C1 segment of cervical spinal cord (tissue), 14 donors: ENCODE results near the gene SPATS2.
"Not testable (repeated sequence)": the region's sequence is repeated elsewhere in the genome, so short reads cannot be mapped to it uniquely, and the experiment has no call there.

ENCODE experiments used
- DNase-seq, 14 donors: peaks; one replicate each; lab custom pipeline; 2025; lab: John Stamatoyannopoulos, UW

Gene SPATS2

DNA sequence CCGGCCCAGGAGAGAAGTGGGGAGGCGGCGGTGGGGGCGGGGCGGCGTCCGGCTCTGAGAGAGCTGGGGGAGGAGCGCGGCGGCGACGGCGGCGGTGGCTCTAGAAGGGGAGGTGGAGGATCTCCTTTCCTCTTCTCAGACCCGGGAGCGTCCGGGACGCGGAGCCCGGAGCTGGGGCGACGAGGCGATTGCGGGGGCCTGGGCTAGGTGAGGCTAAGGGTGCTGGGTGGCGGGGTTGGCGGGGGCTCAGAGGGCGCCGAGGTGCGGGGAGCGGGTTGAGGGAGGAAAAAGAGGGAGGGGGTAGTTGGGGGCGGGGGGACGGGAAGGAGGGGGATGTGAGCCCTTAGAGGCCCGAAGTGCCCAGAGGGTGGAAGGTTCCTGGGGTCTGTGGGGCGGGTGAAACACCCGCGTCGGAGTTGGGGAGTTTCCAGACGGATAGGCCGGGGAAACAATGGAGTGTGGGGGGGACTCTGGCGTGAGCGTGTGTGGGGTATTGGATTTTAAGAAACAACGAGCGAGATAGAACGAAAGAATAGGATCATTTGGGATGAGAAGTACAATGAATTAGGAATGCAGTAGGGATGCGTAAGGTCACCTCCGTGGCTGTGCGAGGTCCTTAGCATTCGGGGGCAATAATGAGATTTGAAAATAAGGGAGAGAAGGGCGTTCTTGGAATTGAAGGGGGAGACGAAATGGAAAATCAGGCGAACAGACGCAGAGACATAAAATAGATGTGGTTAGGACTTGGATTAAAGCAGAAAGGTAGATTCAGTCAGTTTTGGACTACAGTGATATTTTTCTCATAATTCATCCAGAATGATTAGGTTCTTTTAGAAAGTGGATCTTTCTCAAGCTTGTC is at the start of gene SPATS2:
Gene SPATS2, plus strand, starts transcription at position 82 of the 859 bp plus-strand sequence. CDS start 93,551 bp downstream, outside the sequence.
- peak in 1 of 14 donors; percentile 68 for DNase-seq

DNA sequence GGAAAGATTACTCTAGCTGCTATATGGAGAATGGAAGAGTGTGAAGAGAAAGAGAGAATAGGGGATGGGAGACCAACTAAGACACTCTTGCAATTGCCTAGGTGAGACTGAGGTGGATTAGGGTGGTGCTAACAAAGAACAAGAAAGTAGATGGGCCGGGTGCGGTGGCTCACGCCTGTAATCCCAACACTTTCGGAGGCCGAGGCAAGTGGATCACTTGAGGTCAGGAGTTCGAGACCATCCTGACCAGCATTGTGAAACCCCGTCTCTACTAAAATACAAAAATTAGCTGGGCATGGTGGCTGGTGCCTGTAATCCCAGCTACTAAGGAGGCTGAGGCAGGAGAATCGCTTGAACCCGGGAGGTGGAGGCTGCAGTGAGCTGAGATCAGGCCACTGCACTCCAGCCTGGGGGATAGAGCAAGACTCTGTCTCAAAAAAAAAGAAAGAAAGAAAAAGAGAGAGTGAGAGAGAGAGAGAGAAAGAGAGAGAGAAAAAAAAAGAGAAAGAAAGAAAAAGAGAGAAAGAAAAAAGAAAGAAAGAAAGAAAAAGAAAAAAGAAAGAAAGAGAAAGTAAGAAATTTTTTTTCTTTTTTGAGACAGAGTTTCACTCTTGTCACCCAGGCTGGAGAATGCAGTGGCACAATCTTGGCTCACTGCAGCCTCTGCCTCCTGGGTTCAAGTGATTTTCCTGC is 46.7 kb upstream of the SPATS2 start:
- not testable (repeated sequence) for DNase-seq

DNA sequence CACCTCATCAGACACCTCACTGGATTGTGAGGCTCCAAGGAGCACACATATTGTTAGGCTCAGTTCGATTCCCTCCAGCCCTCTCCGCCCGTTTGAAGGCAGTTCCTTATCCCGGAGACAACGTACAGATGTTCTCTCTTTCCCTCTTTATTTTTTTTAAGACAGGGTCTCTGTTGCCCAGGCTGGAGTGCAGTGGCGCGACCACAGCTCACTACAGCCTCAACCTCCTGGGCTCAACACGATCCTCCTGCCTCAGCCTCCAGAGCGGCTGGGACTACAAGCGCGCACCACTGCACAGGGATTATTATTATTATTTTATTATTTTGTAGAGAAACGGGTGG is 44.9 kb upstream of the SPATS2 start:
- no peak for DNase-seq

DNA sequence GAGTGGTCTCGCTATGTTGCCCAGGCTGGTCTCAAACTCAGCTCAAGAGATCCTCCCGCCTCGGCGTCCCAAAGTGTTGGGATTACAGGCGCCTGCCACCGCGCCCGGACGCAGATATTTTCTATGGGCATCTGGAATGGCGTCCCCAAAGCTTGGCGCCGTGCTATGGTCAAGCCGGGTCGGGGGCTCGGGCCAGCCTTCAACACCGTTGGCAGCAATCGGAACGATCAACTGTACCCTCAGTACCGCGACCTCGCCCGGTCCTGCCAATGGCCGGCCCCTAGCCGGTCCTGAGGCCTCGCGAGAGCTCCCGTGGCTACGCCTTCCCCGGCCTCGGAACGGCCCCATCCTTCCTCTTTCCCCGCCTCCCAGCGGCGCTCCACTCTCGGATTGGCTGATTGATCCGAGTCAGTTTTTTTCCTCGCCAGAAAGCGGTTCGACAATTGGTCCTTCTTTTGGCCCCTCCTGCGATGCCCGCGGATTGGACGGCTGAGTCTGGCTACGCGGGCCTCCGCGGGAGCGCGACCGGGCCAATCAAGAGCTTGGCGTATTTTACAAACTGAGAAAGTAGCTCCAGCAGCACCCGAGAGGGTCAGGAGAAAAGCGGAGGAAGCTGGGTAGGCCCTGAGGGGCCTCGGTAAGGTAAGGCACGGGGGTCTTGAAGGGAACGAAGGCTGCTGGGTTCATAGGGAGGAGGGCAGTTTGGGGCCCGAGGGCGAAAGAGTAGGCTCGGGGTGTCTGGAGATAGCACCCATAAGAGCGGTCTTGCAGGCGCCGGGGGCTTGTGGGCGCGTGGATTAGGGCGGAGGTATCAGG is 44.3 kb upstream of the SPATS2 start, which contains the start of gene TROAP:
Gene TROAP, plus strand, starts transcription at position 548 of the 816 bp plus-strand sequence. CDS start 354 bp downstream, outside the sequence.
- peak; percentile 74 to 98 (median 96) for DNase-seq

DNA sequence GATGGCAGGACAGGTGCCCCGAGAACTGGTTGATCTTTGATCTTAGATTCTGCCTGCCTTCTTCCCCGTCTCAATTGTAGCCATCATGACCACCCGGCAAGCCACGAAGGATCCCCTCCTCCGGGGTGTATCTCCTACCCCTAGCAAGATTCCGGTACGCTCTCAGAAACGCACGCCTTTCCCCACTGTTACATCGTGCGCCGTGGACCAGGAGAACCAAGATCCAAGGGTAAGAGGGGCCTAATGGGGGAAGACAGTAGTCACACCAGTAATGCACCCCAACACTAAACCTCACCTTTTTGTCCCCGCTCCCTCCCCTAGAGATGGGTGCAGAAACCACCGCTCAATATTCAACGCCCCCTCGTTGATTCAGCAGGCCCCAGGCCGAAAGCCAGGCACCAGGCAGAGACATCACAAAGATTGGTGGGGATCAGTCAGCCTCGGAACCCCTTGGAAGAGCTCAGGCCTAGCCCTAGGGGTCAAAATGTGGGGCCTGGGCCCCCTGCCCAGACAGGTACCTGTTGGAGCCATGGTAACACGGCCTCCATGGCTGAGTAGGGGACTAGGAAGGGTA is 43.7 kb upstream of the SPATS2 start:
- no peak for DNase-seq

DNA sequence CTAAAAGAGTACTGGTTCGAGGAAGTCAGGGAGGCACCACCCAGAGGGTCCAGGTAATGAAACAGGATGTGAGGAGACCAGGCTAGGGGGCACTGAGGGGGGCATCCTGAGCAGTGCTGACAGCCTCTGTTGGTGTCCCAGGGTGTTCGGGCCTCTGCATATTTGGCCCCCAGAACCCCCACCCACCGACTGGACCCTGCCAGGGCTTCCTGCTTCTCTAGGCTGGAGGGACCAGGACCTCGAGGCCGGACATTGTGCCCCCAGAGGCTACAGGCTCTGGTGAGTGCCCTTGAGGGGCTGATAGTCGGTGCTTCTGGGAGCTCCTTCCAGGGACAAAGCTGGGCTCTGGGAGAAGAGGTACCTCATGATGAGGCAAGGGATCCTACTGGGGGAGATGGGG is 41.7 kb upstream of the SPATS2 start:
- no peak for DNase-seq

DNA sequence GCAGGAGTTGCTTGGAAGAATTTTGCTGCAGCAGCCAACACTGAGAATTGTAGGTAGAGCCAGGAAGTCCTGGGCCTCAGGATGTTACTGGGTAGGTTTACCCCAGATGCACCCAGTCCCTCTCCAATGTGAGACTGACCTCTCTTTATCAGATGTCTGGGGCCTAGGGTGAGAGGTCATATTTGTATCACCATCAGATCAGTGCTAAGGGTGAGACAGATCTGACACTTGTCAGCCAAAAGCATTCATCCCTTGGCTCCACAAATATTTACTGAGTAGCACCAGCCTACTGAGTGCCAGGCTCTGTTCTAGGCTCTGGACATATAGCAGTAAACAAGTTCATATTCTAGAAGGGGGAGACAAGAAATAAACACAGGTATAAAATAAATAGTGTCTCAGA is 39.9 kb upstream of the SPATS2 start:
- DNase-seq = no peak

DNA sequence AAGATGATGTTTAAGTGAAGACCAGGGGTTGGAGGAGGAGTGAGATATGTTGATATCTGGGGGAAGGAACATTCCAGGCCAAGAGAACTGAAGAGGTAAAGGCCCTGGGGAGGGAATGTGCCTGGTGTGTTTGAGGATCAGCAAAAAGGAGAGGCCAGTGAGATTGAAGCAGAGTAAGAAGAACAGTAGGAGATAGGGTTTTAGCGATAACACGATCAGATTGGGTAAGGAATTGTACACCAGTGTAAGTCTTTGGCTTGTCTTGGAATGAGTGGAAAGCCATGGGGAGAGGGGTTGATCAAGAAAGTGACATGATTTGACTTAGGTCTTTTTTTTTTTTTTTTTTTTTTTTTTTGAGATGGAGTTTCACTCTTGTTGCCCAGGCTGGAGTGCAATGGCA is 39.4 kb upstream of the SPATS2 start:
- no peak for DNase-seq

DNA sequence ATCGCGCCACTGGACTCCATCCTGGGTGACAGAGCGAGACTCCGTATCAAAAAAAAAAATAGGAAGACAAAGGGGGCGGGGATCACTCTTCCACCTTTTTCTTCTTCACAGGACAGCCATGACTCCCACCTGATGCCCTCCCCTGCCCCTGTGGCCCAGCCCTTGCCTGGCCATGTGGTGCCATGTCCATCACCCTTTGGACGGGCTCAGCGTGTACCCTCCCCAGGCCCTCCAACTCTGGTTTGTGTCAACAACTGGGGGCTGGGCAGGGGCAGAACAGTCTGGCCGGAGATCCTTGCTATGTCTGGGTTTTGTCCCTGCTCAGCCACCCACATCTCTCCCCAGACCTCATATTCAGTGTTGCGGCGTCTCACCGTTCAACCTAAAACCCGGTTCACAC is 38.4 kb upstream of the SPATS2 start:
- DNase-seq = no peak

DNA sequence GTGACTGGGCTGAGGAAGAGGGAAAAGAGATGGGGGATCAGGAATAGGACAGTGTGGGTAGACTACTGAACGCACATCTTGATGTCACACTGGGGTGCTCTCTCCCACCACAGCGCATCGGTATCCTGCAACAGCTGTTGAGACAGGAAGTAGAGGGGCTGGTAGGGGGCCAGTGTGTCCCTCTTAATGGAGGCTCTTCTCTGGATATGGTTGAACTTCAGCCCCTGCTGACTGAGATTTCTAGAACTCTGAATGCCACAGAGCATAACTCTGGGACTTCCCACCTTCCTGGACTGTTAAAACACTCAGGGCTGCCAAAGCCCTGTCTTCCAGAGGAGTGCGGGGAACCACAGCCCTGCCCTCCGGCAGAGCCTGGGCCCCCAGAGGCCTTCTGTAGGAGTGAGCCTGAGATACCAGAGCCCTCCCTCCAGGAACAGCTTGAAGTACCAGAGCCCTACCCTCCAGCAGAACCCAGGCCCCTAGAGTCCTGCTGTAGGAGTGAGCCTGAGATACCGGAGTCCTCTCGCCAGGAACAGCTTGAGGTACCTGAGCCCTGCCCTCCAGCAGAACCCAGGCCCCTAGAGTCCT is 37.1 kb upstream of the SPATS2 start:
- no peak for DNase-seq

DNA sequence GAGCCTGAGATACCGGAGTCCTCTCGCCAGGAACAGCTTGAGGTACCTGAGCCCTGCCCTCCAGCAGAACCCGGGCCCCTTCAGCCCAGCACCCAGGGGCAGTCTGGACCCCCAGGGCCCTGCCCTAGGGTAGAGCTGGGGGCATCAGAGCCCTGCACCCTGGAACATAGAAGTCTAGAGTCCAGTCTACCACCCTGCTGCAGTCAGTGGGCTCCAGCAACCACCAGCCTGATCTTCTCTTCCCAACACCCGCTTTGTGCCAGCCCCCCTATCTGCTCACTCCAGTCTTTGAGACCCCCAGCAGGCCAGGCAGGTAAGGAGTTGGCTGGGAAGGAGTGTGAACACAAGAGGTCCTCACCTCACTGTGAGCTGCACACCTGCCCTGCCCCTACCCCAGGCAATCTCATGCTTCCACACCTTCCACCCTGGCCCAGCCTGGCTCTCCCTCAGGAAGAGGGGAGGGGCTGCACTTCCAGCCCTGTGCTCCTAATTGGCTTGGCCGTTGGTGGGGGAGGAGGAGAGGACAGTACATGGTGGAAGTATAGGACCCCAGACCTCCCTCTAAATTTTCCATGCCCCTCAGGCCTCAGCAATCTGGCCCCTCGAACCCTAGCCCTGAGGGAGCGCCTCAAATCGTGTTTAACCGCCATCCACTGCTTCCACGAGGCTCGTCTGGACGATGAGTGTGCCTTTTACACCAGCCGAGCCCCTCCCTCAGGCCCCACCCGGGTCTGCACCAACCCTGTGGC is 36.5 kb upstream of the SPATS2 start:
- no peak for DNase-seq

DNA sequence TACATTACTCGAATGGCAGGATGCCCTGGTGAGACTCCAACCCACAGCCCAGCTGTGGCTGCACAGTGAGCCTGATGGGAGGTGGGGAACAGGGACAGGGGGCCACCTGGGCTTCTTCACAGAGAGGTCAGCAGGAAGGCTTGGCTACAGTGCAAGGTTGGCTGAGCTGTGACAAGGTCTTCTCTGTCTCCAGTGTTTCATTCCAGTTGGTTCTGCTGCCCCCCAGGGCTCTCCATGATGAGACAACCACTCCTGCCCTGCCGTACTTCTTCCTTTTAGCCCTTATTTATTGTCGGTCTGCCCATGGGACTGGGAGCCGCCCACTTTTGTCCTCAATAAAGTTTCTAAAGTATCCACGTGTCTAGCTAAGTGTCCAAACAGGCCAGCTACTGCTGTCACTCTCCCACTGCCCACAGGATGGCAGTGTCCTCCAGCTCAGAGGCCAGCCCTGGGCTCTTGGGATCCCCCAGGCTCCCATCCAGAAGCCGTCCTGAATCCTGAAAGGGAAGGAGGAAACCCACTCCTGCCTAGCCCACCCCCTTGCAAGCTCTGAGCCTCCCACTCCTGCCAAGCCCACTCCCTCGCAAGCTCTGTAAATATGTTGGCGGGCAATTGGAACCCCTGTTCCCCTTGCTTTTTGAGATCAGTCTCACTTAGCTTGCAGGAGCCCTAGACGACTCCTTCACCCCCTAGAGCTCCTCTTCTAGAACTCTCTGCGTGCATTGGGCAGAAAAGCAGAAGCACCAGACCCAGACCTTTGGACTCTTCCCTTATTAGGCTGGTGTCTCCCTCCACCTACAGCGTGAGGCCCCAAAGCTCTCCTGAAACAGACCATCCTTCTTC is 35.7 kb upstream of the SPATS2 start:
- peak in 10 of 14 donors; percentile 13 to 65 (median 39) for DNase-seq

DNA sequence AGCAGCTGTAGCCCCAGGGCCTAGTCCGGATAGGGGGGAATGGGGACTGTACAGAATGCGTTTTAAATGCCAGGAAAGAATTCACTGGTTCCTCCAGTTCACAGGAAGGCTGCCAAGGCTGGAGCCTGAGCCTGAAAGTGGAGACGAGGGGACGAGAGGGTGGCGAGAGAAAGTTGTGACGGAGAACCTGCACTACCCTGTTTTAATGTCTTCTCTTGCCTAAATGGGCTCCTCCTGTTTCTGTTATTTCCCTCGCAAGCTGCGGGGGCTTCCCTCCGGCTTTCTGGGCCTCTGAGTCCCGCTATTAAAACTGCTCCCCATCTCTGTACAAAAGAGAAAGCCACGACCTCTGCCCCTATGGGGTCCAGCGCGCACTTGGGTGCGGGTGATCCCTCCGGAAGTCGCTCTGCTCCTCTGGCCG is 34.8 kb upstream of the SPATS2 start:
- no peak for DNase-seq

DNA sequence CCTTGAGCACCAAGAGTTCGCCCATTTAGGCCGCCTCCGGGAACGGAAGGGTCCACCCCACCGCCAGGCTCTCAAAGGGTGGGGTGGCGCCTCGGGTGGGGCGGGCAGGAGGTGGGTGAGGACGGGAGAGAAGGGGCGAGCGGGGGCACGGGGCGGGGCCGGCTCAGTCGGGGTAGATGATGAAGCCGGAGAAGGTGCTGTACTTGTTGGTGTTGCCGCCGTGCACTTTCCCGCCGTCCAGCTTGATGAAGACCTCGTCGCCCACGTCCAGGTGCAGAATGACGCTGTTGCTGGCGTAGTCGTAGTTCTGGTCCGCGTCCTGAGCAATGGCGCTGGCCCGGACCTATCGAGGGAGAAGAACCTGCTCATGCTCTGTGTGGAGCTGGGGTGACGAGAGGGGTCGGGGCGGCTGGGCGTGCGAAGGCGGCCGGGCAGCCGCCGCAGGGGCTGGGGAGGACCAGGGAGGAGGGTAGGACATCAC is 34.3 kb upstream of the SPATS2 start:
- no peak for DNase-seq

DNA sequence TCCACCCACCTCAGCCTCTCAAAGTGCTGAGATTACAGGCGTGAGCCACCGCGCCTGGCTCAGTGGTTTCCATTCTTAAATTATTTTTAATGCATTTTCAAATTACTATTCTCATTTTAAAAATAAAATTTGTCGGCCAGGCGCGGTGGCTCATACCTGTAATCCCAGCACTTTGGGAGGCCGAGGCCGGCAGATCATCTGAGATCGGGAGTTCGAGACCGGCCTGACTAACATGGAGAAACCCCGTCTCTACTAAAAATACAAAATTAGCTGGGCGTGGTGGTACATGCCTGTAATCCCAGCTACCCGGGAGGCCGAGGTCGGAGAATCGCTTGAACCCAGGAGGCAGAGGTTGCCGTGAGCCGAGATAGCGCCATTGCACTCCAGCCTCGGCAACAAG is 33.5 kb upstream of the SPATS2 start:
- DNase-seq = not testable (repeated sequence)

DNA sequence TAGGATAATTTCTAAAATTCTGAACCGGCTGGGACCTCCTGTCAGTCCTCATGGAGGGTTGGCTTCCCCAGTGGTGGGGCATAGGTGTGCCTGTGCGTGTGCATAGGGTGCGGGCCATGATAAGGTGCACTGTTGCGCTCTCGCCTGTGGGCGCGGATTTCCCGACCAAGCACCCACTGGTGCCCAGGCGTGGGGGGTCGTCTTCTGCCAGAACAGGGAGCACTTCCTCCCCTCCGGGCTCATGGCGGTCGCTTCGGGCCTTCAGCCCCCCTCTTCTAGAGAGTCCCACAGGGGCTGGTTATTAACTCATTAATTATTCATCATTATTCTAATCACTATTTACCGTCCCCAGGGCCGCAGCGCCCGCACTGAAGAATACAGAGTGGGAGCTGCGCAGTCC is 33.0 kb upstream of the SPATS2 start:
- no peak for DNase-seq

DNA sequence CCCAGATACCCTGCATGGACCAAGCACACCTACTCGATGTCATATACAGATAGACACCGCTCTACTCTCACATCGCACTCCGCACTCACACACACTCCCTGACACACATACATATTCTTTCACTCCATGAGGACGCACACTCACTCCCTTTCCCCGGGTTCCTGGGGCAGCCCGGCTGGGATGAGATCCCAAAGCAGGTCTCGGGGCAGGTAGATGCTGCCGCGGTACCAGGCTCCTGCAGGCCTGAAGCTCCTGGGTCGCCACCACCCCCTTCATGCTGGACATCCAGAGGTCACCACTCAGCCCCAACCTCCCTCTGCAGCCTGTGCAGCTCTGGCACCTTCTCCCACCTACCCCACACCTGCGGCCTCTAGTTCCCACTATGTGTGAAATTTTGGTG is 32.6 kb upstream of the SPATS2 start:
- DNase-seq = no peak

DNA sequence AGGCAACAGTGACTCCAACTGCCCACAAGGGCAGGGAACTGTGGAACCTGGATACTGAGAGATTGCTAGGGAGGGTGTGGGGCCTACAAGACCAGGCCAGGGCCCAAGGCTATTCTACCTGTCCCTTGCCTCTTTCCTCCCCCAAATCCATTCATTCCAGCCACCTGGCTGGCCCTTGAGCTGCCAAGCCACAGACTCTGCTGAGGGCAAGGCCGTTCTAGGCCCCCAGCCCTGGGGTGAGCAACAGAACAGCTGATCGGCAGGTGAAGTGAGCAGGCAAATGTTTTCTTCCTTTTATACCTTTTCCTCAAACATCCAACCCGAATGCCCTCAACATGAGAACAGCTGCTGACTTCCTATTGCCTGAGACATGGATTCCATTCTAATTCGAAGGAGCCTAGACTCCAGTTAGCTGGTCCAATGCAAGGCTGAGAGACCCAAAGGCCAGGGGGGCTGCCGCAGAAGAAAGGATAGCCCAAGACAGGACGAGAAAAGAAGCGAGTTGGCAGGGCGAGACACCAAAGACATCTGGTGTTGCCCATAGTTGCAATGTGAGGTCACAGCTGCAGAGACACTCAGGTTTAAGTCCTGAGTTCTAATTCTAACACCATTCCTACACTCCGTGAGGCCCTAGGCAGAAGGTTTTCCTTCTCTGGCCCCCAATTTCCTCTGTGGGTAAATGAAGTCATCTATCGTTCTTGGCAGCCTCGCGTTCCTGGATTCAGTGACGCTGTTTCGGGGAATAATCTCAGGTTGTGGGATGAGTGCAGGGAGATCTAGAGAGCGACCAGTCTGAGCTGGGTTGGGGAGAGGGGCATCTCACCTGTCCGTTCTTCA is 31.9 kb upstream of the SPATS2 start:
- no peak for DNase-seq
